IPS DF 19.7 (cell line): ENCODE data around the gene DAD1.

Source experiments
- DNase-seq: peaks from one replicate; pipeline ENCODE4 v3.0.0-alpha.2; 2013; ENCODE audit warnings: low read depth, low spot score

Gene DAD1

GRCh38 chr14:22517117-22517720 is 71.8 kb downstream of the DAD1 start:
- DNase-seq = no peak

DNA sequence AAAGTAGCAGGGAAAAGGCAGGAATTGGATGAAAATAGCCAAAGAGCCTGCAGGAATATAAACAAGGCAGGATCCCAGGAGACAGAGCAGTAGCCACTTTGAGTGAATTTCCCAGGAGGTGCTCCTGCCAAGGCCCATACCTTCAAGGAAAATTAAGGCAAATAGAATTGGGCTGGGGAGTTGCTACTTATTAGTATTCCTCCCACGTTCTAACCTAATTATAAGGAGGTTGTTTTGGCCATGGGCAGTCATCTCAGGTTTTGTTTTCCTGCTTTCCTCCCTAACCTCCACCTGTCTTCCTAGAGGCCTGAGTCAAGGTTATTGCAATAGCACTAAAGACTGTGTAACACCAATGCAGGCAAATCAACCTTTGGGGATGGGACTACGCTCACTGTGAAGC is 73.1 kb downstream of the DAD1 start:
- DNase-seq = no peak
